Measurements from ENCODE around the gene SLC2A13. TPM values are rescaled to one million over a fixed set of nuclear protein-coding genes. Genes with fewer than 3 reads are reported as not detected.
A peak's percentile ranks its signal among the peaks of the same experiment; 100 is the strongest.

The SLC2A13 gene
- 3.5 TPM for polyA plus RNA-seq (ENCODE audit: insufficient read length)

DNA sequence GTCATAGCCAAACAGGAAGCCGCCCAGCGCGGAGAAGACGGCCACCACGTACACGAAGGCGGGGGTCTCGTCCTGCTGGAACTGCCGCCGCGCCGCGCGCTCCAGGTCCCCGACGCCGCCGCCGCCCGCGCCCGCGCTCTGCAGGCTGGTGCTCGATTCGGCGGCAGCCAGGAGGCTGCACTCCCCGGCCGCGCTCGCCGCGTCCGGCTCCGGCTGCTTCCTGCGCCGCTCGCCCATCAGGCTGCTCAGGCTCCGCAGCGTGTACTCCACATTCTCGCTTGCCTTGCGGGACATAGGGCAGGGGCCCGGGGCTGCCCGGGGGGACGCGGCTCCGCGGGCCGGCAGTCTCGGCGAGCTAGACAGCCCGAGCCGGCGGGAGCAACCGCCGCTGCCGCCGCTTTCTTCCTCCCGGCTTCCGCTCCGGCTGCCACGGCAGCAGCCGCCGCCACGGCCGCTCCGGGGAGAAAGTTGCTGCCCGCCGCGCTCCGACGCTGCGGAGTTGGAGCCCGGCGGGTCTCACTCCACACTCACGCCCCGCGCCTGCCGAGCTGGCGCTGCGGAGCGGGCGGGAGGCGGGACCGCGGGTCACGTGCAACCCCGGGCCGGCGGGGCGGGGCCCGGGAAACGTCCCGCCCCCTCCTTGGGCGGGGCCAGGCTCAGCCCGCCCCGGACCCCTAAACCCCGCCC lies at the start of gene SLC2A13:
Gene SLC2A13 (minus strand): TSS at position 567 of the 687 bp plus-strand sequence. CDS start 273 bp downstream, at position 294.
- DNase-seq (ENCODE audit: low read depth) = peak; percentile 32

DNA sequence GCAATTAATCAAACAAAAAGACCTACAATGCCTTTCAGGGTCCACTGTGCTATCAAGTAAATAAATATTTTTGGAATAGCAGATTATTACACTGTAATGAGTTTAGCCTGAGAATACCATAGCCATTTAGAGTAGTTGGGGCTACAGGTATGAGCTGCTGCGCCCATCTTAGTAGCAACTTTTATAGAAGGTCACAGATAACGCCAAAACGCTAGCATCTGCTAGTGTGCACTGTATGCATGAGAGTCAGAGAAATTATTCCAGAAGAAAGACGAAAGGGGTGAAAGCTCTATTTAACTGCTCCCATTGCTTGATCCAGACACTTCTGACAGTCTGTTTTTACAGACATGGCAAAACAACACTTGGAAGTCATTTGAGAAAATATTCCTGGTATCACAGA lies 48.5 kb upstream of the SLC2A13 start:
- DNase-seq (ENCODE audit: low read depth) = no peak

DNA sequence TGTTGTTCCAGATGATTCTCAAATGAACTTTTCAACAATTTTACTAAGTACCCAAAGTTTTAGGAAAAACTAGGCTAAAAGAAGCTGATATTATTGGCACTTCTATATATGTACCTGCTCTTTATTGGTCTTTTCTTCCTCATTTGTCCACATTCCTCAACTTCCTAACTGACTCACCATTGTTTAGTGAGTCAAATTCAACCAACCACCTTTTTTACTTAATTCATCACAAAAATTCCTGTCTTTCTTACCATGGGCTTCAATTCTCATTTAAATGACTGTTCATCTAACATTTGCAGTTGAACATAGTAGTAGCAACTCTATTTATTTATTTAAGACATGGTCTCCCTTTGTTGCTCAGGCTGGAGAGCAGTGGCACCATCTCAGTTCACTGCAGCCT lies 47.6 kb upstream of the SLC2A13 start:
- DNase-seq (ENCODE audit: low read depth) = no peak

GRCh38 chr12:40152783-40153383 lies 47.0 kb upstream of the SLC2A13 start:
- DNase-seq (ENCODE audit: low read depth) = peak; percentile 31

GRCh38 chr12:40149673-40150260 lies 43.9 kb upstream of the SLC2A13 start:
- no peak for DNase-seq (ENCODE audit: low read depth)

DNA sequence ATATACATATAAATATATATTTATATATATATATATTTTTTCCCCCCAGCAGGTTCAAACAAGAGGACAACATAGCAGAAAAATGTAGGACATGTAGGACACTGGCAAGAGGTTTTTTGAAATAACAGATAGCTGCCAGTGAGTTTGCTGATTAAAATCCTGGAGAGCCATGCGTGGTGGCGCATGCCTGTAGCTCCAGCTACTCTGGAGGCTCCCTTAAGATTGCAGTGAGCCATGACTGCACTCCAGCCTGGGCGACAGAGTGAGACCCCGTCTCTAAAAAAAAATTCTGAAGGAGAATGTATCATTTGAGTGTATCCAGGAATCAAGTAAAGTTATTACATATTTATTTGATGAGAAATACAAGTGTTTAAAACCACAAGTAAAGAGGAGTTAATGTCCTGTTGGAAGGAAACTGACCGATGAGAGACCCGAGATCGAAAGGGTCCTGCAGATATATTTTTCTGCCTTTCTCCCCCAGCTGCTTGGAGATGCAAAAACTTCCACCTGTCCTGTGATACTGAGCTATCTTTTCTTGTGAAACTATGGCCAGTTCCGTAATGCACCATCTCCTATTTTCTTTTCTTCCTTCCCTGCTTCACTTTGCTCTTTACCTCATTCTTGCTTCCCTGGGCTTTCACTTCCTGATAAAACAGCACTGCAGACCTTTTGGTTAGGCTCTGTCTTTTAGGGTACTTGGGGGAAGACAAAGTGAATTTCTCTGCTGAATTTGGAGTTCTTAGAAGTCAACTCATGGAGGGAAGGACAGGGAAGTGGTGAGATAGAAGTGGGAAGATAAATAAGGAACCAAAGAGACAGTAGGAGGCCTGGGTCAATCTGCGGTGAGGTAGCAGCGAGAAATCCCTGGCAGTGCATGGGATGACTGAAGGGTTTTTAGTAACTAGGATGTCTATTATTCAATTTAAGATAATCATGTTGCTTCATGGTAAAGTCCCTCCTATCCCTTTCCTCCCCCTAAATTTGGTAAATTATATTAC lies 41.2 kb upstream of the SLC2A13 start:
- DNase-seq (ENCODE audit: low read depth) = no peak

DNA sequence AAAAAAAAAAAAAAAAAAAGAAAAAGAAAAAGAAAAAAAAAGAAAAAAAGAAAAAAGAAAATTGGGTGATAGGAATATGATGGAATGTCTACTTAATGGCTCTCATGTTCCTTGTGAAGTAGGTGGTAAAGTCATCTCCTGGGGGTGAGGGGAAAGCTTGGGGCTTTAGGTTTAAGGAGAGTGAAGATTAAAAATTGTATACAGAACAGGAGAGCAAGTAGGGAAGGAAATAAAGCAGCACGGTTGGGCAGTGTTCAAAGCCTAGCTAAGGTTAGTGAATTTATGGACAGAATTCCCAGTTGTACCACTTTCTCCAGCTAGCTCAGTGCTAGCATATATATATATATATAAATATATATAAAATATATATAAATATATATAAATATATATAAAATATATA lies 40.0 kb upstream of the SLC2A13 start:
- DNase-seq (ENCODE audit: low read depth) = no peak

DNA sequence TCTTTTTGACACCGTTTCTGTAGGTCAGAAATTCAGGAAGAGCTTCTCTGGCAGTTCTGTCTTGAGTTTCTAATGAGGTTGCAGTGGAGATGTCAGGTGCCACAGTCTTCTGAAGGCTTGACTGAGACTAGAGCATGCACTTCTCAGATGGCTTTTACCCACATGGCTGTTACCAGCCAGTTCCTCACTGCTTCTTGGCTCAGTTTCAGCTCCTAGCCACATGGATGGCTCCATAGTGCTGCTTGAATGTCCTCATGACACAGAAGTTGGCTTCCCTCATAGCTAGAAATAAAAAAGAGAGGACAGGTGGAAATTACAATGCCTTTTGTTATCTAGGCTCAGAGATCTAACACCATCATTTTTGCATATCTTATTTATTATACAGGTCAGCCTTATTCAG lies 38.1 kb upstream of the SLC2A13 start:
- DNase-seq (ENCODE audit: low read depth) = no peak

GRCh38 chr12:40142001-40142744 lies 36.3 kb upstream of the SLC2A13 start:
- DNase-seq (ENCODE audit: low read depth) = no peak

DNA sequence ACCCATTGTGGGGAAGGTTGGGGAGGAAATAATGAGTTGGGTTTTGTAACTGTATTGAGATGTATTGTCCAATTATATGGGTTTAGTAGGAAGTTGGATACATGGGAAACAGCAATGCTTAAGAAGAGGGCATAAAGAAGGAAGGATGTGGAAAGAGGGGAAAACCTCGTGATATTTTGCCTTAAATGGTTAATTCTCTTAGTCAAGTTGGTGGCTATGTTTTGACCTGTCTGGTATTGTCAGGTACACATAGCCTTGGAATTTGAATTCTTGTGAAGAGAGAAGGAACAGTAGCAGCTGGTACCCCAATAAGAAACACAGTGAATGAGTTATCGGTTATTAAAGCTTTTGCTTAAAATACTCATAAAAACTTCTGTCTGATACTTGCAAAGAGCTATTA lies 32.6 kb upstream of the SLC2A13 start:
- DNase-seq (ENCODE audit: low read depth) = no peak

- no peak for DNase-seq (ENCODE audit: low read depth)
Measured at GRCh38 chr12:40137252-40137651, 31.4 kb upstream of the SLC2A13 start.

- DNase-seq (ENCODE audit: low read depth) = no peak
Measured at GRCh38 chr12:40127408-40127807, 21.5 kb upstream of the SLC2A13 start.

DNA sequence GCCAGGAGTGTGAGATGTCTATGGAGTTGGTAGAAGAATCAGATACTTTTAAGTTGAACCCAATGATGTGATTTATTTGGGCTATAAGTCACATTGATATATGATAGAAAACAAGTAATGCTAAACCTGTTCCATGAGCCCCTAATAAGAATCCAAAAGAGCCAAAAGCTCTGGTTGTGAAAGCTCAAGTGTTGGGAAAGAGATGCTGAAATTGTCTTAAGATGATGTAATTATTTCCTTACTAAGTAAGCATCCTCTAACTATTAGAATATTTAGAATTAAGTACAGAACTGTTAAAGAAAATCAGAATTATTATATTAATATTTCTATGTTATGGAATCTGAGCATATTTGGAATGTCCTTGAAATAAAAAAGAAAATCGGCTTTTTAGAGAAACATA lies 17.6 kb upstream of the SLC2A13 start:
- DNase-seq (ENCODE audit: low read depth) = no peak

GRCh38 chr12:40122842-40123241 lies 17.0 kb upstream of the SLC2A13 start:
- no peak for DNase-seq (ENCODE audit: low read depth)

DNA sequence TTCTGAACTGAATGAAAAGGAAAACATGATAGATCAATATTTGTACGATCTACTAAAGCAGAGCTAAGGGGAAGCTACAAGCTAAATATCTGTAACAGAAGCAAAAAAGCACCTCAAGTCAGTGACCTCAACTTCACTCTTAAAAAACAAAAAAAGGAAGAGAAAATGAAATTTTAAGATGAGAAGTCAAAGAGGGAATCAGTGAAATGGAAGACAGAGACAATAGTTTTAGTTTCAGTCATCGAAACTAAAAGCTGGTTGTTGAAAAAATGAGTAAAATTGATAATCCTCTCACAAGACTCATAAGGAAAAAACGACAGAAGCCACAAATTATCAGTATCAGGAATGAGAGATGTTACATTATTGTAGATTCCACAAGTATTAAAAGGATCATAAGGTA lies 11.9 kb upstream of the SLC2A13 start:
- no peak for DNase-seq (ENCODE audit: low read depth)

DNA sequence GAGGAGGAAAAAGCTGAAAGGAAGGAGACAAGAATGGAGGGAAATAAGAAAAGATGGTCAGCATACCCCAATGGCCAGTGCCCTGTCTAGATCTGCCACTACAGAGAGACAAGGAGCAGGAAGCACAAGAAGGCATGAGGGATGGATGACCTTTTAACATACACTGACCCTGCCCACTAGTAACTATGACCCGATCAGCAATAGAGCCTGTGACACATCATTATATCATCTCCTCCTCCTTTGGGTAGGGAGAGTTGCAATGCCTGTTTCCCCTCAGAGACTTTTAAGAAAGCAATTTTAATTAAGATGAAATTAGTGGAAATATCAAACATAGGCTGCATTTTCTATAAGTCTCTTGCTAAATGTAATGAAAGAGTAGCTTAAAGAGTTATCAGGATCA lies 4.7 kb upstream of the SLC2A13 start:
- DNase-seq (ENCODE audit: low read depth) = no peak

DNA sequence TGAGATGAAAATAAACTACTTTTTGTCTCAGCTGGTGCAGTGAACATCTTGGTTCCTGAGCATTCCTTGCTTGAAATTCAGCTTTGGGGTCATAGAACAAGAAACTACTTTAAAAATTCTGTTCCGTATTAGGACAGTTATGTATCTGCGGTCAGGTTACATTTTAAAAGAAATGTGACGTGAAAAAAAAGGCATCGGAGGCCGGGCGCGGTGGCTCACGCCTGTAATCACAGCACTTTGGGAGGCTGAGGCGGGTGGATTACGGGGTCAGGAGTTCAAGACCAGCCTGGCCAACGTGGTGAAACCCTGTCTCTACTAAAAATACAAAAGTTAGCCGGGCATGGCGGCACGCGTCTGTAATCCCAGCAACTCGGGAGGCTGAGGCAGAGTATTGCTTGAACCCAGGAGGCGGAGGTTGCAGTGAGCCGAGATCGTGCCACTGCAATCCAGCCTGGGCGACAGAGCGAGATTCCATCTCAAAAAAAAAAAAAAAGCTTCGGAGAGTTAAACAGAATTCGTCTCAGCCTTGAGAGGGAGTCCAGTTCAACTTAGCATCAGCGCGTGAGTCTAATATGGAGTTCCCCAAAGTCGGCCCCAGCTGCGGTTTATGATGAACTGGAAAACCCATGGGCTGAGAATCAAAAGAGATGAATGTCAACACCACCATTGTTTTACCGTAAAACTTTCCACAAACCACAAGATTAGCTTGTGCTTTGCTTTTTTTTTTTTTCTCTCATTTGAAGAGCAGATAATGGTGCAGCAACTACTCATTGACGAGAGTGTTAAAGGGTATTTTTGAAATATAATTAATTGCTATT lies 2.1 kb upstream of the SLC2A13 start:
- no peak for DNase-seq (ENCODE audit: low read depth)

GRCh38 chr12:40107098-40107802 lies 1.4 kb upstream of the SLC2A13 start:
- peak; percentile 54 for DNase-seq (ENCODE audit: low read depth)

GRCh38 chr12:40106655-40107054 lies 774 bp upstream of the SLC2A13 start:
- DNase-seq (ENCODE audit: low read depth) = no peak

- DNase-seq (ENCODE audit: low read depth) = no peak
Measured at GRCh38 chr12:40106202-40106533, 287 bp upstream of the SLC2A13 start.

All from forelimb muscle (tissue), 1 donor.